ENCODE results near the gene FAM210A. TPM values are rescaled to one million over a fixed set of nuclear protein-coding genes. Genes with fewer than 3 reads are reported as not detected.

FAM210A gene
- total and polyA plus RNA-seq, 9 of the 15 experiments (the other 6 are each of a cell fraction or from before 2014, with no cell fraction given), result 8.3 to 41.7 (median 19.1) TPM

DNA sequence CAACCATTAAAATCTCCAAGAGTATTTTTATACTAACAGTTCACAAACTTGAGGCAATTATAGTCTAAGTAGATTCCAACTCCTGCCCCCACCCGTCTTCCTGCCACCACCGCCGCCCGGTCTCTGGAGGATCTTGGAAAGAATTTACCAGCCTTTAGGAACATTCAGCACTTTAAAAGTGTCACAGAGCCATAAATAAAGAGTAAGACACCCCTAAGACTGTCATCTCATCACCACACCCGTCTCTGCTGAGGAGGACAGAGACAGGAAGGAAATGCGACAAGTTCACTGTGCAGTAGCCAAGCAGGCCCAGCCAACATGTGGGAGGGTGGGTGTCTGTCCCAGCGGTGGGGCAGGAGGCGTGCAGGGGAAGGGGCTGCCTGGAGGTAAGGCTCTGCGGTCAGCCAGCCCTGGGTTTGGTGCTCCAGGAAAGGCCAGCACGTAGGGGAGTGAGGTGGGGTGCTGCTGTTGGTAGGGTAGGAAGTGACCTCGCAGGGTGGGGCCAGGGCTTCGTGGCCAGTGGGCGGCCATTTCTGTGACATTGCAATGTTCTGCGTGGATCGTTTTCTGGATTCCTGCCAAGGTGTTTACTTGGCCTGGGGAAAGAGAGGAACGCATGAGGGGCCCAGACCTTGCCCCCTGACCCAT is 111.6 kb downstream of the FAM210A start:
- H3K4me1 ChIP-seq (replicated peaks in 1 of 2; ENCODE audit: control insufficient read depth in 2 of 2, insufficient read depth in 2 of 2, low read length in 2 of 2), result peaks cover 0 to 12% of the 10 kb centered on the region in 2 experiments; a peak in 2 of 5 replicates
- peaks cover 32 to 52% of the 10 kb centered on the region in 2 experiments for H3K27me3 ChIP-seq (ENCODE audit: control insufficient read depth in 2 of 2, insufficient read depth in 2 of 2, low read length in 2 of 2)
- H3K79me2 ChIP-seq (ENCODE audit: control insufficient read depth, insufficient read depth, low read length), result no peaks in the 10 kb centered on the region
- in situ Hi-C loops (cut with MboI), result no loop called here
- POLR2A ChIA-PET, result no interaction called here
- no TSS peak for BruUV-seq (replicated peaks)
- CTCF ChIA-PET (ENCODE audit: low intra/inter-chr PET ratio), result no interaction called here
- H3K27ac ChIP-seq (ENCODE audit: extremely low read depth, low read depth, low read length), result no peak overlapping the region
- no peaks in the 10 kb centered on the region for H3K9me1 ChIP-seq (ENCODE audit: control insufficient read depth, insufficient read depth, low read length)
- H3K4me2 ChIP-seq (ENCODE audit: insufficient read depth, low read length), result no peak overlapping the region
- ATAC-seq, result peak; percentile 25; the same call in 2 of the 3 replicates
- 1% methylated on average over 14 of the region's 16 CpGs for WGBS (ENCODE audit: insufficient coverage, low coverage, missing lambda C conversion rate)
- H3K4me3 ChIP-seq, result no peak overlapping the region
- no peak for DNase-seq (ENCODE audit: extremely low read depth in 1 of 4, low spot score in 3 of 4)
- no peaks in the 10 kb centered on the region for H3K36me3 ChIP-seq (ENCODE audit: control insufficient read depth, insufficient read depth, low read length)
- no peak overlapping the region for H2AFZ ChIP-seq (ENCODE audit: low read depth, low read length)
- no peaks in the 10 kb centered on the region for H4K20me1 ChIP-seq (replicated peaks; ENCODE audit: control insufficient read depth, insufficient read depth, low read length)
- intact Hi-C loops (cut with micrococcal nuclease), result no loop called here
- H3K9me3 ChIP-seq (replicated peaks; ENCODE audit: control insufficient read depth, insufficient read depth, low read depth, low read length), result no peaks in the 10 kb centered on the region
- H3K9ac ChIP-seq (ENCODE audit: insufficient read depth in 1 of 2, low read depth in 2 of 2, low read length in 2 of 2), result no peak overlapping the region
- no peak for FAIRE-seq
- TF ChIP-seq, protein P1, sequence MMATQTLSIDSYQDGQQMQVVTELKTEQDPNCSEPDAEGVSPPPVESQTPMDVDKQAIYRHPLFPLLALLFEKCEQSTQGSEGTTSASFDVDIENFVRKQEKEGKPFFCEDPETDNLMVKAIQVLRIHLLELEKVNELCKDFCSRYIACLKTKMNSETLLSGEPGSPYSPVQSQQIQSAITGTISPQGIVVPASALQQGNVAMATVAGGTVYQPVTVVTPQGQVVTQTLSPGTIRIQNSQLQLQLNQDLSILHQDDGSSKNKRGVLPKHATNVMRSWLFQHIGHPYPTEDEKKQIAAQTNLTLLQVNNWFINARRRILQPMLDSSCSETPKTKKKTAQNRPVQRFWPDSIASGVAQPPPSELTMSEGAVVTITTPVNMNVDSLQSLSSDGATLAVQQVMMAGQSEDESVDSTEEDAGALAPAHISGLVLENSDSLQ (IDR thresholded peaks at IDR 0.05), result peak; percentile 50; the same call in 1 of the 2 replicates
- TF ChIP-seq YY1 (IDR thresholded peaks at IDR 0.05; ENCODE audit: borderline replicate concordance in 1 of 3, control insufficient read depth in 1 of 3, extremely low read depth in 1 of 3, insufficient read depth in 3 of 3, insufficient read length in 1 of 3, insufficient replicate concordance in 2 of 3, low read depth in 1 of 3, low read length in 2 of 3), result peak in 1 of 3 experiments; percentile 38
- no peak for TF ChIP-seq NFE2L1 (tag; IDR thresholded peaks at IDR 0.05; ENCODE audit: borderline replicate concordance, low read depth)
- 0 out of 4 replicates have a peak, but pooled peaks of 1 of the 2 experiments have one; percentile 15 for TF ChIP-seq MAZ (CRISPR knock-in tag; conservative IDR thresholded peaks at IDR 0.05 in 1 of 2, IDR thresholded peaks at IDR 0.05 in 1 of 2)
- TF ChIP-seq GABPA (tag; conservative IDR thresholded peaks at IDR 0.05; ENCODE audit: low read depth), result peak; percentile 47; the same call in 1 of the 2 replicates
- no peak for TF ChIP-seq NR4A1 (CRISPR knock-in tag; IDR thresholded peaks at IDR 0.05)
- TF ChIP-seq NR4A1 (tag; IDR thresholded peaks at IDR 0.05), result no peak
- TF ChIP-seq PTTG1 (tag; IDR thresholded peaks at IDR 0.05; ENCODE audit: low read depth), result no peak
- no peak for TF ChIP-seq PURB (CRISPR knock-in tag; IDR thresholded peaks at IDR 0.05; ENCODE audit: low read depth)
- peak; percentile 34; the same call in 1 of the 2 replicates for TF ChIP-seq NFIC (IDR thresholded peaks at IDR 0.05)
- TF ChIP-seq KLF10 (CRISPR knock-in tag; IDR thresholded peaks at IDR 0.05), result no peak
- TF ChIP-seq, protein P2, sequence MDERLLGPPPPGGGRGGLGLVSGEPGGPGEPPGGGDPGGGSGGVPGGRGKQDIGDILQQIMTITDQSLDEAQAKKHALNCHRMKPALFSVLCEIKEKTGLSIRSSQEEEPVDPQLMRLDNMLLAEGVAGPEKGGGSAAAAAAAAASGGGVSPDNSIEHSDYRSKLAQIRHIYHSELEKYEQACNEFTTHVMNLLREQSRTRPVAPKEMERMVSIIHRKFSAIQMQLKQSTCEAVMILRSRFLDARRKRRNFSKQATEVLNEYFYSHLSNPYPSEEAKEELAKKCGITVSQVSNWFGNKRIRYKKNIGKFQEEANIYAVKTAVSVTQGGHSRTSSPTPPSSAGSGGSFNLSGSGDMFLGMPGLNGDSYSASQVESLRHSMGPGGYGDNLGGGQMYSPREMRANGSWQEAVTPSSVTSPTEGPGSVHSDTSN (CRISPR knock-in tag; IDR thresholded peaks at IDR 0.05; ENCODE audit: low read depth), result no peak
- TF ChIP-seq, protein P2 (tag; conservative IDR thresholded peaks at IDR 0.05; ENCODE audit: low read depth), result peak; percentile 79
- TF ChIP-seq, protein P3, sequence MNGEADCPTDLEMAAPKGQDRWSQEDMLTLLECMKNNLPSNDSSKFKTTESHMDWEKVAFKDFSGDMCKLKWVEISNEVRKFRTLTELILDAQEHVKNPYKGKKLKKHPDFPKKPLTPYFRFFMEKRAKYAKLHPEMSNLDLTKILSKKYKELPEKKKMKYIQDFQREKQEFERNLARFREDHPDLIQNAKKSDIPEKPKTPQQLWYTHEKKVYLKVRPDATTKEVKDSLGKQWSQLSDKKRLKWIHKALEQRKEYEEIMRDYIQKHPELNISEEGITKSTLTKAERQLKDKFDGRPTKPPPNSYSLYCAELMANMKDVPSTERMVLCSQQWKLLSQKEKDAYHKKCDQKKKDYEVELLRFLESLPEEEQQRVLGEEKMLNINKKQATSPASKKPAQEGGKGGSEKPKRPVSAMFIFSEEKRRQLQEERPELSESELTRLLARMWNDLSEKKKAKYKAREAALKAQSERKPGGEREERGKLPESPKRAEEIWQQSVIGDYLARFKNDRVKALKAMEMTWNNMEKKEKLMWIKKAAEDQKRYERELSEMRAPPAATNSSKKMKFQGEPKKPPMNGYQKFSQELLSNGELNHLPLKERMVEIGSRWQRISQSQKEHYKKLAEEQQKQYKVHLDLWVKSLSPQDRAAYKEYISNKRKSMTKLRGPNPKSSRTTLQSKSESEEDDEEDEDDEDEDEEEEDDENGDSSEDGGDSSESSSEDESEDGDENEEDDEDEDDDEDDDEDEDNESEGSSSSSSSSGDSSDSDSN (IDR thresholded peaks at IDR 0.05; ENCODE audit: borderline replicate concordance in 1 of 2, low read depth in 2 of 2, low read length in 2 of 2), result no peak

Measured in K562 (cell line).